ENCODE data around the gene CCS.

Gene CCS

DNA sequence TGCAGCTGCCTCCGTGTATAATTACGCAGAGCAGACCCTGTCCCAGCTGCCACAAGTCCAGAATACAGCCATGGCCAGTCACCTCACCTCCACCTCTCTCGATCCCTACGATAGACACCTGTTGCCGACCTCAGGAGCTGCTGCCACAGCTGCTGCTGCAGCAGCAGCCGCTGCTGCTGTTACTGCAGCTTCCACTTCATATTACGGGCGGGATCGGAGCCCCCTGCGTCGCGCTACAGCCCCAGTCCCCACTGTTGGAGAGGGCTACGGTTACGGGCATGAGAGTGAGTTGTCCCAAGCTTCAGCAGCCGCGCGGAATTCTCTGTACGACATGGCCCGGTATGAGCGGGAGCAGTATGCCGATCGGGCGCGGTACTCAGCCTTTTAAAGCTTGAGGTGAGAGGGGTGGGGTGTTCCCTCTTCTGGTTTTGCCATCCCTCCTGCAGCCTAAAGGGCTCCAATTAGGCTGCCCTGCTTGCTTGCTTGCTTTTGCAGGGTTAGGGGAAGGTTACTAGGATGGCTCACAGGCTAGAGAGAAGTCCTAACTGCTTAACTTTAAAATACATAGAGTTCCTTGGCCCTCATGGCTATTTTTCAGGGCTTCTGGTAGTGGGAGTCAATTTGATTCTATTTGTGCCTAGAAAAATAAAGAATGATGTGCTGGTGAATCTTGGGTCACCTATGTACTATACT is 50.9 kb downstream of the CCS start:
- TF ChIP-seq, protein P1, sequence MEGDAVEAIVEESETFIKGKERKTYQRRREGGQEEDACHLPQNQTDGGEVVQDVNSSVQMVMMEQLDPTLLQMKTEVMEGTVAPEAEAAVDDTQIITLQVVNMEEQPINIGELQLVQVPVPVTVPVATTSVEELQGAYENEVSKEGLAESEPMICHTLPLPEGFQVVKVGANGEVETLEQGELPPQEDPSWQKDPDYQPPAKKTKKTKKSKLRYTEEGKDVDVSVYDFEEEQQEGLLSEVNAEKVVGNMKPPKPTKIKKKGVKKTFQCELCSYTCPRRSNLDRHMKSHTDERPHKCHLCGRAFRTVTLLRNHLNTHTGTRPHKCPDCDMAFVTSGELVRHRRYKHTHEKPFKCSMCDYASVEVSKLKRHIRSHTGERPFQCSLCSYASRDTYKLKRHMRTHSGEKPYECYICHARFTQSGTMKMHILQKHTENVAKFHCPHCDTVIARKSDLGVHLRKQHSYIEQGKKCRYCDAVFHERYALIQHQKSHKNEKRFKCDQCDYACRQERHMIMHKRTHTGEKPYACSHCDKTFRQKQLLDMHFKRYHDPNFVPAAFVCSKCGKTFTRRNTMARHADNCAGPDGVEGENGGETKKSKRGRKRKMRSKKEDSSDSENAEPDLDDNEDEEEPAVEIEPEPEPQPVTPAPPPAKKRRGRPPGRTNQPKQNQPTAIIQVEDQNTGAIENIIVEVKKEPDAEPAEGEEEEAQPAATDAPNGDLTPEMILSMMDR (IDR thresholded peaks at IDR 0.05; ENCODE audit: low read depth, low read length, missing control alignments) = no peak
- no peak overlapping the region for H3K4me3 ChIP-seq (ENCODE audit: low read depth, low read length)
- in situ Hi-C loops (cut with HindIII; ENCODE audit: low sequenced_read_pairs) = no loop called here
- DNase-seq (ENCODE audit: low read depth) = no peak

DNA sequence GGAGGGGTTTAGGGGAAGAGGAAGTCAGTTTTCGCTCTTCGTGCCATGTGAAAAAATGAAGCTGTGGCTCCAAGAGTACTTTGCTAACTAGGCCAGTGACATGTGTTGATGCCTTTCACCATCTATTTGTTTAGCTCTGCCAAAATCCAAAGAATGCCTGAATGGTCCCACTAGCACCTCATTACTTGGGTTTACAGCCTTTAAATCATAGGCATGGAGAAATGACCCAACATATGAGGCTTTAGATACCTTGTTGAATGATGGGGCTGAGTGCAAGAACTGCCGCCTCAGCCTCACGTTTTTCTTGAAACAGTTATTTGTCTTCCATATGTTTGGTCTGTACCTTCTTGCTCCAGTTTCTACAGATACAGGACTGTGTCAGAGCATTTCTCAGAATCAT is 53.8 kb downstream of the CCS start:
- no peak for DNase-seq (ENCODE audit: low read depth)
- H3K4me3 ChIP-seq (ENCODE audit: low read depth, low read length) = no peak overlapping the region
- in situ Hi-C loops (cut with HindIII; ENCODE audit: low sequenced_read_pairs) = no loop called here
- TF ChIP-seq, protein P1 (IDR thresholded peaks at IDR 0.05; ENCODE audit: low read depth, low read length, missing control alignments) = no peak

DNA sequence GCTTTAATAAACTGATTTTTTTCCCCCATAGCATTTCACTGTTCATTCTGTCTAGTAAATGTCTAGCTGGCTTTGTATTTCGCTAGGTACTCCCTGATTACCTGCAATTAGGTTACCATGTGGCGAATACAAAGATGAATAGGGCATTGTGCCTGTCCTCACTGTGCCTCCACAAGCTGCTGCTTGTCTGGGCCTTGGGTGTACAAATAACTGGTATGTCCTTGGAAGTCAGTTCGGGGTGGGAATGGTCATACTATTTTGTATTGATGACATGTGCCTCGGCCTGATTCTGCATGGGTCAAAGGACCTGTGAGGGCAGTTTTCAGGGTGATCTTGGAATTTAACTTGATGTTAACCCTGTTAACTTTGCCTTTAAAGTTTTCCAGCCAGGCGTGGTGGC is 56.9 kb downstream of the CCS start:
- no peak for DNase-seq (ENCODE audit: low read depth)
- H3K4me3 ChIP-seq (ENCODE audit: low read depth, low read length) = no peak overlapping the region
- in situ Hi-C loops (cut with HindIII; ENCODE audit: low sequenced_read_pairs) = no loop called here
- TF ChIP-seq, protein P1 (IDR thresholded peaks at IDR 0.05; ENCODE audit: low read depth, low read length, missing control alignments) = no peak

DNA sequence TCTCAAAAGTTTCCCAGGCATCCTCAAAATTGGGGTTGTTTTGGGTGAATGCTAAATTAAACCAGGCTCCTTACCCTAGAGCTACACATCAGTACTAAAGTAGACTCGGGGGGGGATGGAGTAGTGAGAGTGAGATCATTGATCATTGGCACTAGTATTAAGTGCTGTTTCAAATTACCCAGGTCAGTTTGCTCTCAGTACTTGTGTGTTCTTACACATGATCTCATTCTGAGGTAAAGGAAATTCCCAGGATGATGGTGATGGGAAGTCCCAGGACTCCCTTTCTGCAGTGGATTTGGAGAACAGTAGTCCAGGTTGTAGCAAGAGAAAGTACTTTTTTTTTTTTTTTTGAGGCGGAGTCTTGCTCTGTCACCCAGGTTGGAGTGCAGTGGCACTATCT is 58.0 kb downstream of the CCS start:
- no peak for DNase-seq (ENCODE audit: low read depth)
- no peak overlapping the region for H3K4me3 ChIP-seq (ENCODE audit: low read depth, low read length)
- in situ Hi-C loops (cut with HindIII; ENCODE audit: low sequenced_read_pairs) = no loop called here
- TF ChIP-seq, protein P1 (IDR thresholded peaks at IDR 0.05; ENCODE audit: low read depth, low read length, missing control alignments) = no peak

DNA sequence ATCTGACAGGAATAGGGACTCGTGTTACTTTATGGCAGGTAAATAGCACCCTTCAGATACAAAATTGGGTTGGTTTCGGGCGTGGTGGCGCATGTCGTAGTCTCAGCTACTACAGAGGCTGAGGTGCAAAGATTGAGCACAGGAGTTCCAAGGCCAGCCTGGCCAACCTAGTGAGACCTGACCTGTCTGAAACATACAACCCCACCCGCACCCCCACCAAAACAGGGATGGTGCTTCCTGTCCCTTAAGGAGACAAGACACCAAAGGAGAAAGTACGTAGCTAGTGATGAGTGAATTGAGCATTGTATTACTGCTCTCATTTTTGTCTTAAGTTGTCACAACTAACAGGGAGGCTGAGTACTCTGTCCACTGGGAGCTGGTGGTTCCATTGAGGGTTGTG is 59.7 kb downstream of the CCS start:
- DNase-seq (ENCODE audit: low read depth) = no peak
- in situ Hi-C loops (cut with HindIII; ENCODE audit: low sequenced_read_pairs) = no loop called here
- TF ChIP-seq, protein P1 (IDR thresholded peaks at IDR 0.05; ENCODE audit: low read depth, low read length, missing control alignments) = no peak
- H3K4me3 ChIP-seq (ENCODE audit: low read depth, low read length) = no peak overlapping the region

DNA sequence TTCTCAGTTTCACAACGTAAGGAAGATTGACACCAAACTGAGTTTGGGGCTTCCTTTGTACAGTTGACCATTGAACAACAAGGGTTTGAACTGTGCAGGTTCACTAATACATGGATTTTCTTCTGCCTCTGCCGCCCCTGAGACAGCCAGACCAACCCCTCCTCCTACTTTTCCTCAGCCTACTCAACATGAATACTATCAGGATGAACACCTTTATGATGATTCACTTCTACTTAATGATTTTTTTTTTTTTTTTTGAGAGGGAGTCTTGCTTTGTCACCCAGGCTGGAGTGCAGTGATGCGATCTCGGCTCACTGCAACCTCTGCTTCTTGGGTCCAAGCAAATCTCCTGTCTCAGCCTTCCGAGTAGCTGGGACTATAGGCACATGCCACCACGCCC is 60.1 kb downstream of the CCS start:
- in situ Hi-C loops (cut with HindIII; ENCODE audit: low sequenced_read_pairs) = no loop called here
- TF ChIP-seq, protein P1 (IDR thresholded peaks at IDR 0.05; ENCODE audit: low read depth, low read length, missing control alignments) = no peak
- DNase-seq (ENCODE audit: low read depth) = no peak
- no peak overlapping the region for H3K4me3 ChIP-seq (ENCODE audit: low read depth, low read length)
